ENCODE data around the gene NRAS.

NRAS gene

GRCh38 chr1:114676115-114676514, 40.5 kb downstream of the NRAS start:
- no peak for DNase-seq (ENCODE audit: low read depth)

- DNase-seq (ENCODE audit: low read depth), result no peak
These were observed 44.7 kb downstream of the NRAS start for GRCh38 chr1:114671939-114672275.

GRCh38 chr1:114671011-114671938, 45.3 kb downstream of the NRAS start:
- no peak for DNase-seq (ENCODE audit: low read depth)

GRCh38 chr1:114670083-114671010, 46.2 kb downstream of the NRAS start:
- DNase-seq (ENCODE audit: low read depth), result peak; percentile 76

GRCh38 chr1:114669562-114670082, 46.9 kb downstream of the NRAS start, which contains the start of gene DENND2C:
DENND2C (minus strand) TSS chr1:114670049; CDS start chr1:114625984, 44,065 bp downstream.
- no peak for DNase-seq (ENCODE audit: low read depth)

GRCh38 chr1:114668784-114669561, 47.6 kb downstream of the NRAS start:
- no peak for DNase-seq (ENCODE audit: low read depth)

- no peak for DNase-seq (ENCODE audit: low read depth)
These were observed 48.2 kb downstream of the NRAS start for GRCh38 chr1:114668373-114668772.

GRCh38 chr1:114666954-114667353, 49.6 kb downstream of the NRAS start:
- no peak for DNase-seq (ENCODE audit: low read depth)

- DNase-seq (ENCODE audit: low read depth), result no peak
These were observed 56.3 kb downstream of the NRAS start for GRCh38 chr1:114660238-114660637.
